AG04450 (cell line): ENCODE measurements around the gene GLOD5. TPM values are rescaled to one million over a fixed set of nuclear protein-coding genes. Genes with fewer than 3 reads are reported as not detected.

Source experiments
- CTCF ChIA-PET: fragments of 300-600, 350-600 bp; formaldehyde crosslinking; extraction: SDS; loops from one replicate; lab custom pipeline; 2022; ENCODE audit warnings: antibody characterized with exemption, inconsistent platforms; lab: Charles Lee
- POLR2A ChIA-PET: fragments of 350-600 bp; formaldehyde crosslinking; extraction: SDS; loops from one replicate; lab custom pipeline; 2021; ENCODE audit warnings: antibody characterized with exemption, inconsistent platforms; lab: Yijun Ruan, JAX
- DNase-seq: peaks from one replicate; pipeline ENCODE4 v3.0.0-alpha.2; 2011; ENCODE audit warnings: low read depth, low spot score
- H3K27ac ChIP-seq: one replicate; pipeline ENCODE4 v1.5.1; 2012; ENCODE audit warnings: low read depth, low read length, control low read depth
- H3K27me3 ChIP-seq: one replicate; pipeline ENCODE4 v1.6.0; 2012; ENCODE audit warnings: low read length; ENCODE audit not compliant: control insufficient read depth, insufficient read depth
- H3K4me3 ChIP-seq: 2 replicates; pipeline ENCODE4 v1.5.1; 2011; ENCODE audit warnings: mild to moderate bottlenecking, low read depth, low read length, control low read depth
- H3K9me3 ChIP-seq: 2 replicates; pipeline ENCODE4 v1.5.1; 2012; ENCODE audit warnings: low read length; ENCODE audit not compliant: control insufficient read depth, insufficient read depth
- polyA plus RNA-seq: library from polyadenylated mRNA; depleted of rRNA; stranded (reverse); fragments of >200 nt; gene quantifications from 2 replicates; pipeline ENCODE4 v1.2.3, GENCODE V29; 2011
- TF ChIP-seq, protein P1 (sequence below): IDR thresholded peaks from 2 replicates; pipeline ENCODE4 v1.5.1; 2011; ENCODE audit warnings: low read depth, low read length, control low read depth, inconsistent platforms

GLOD5 gene
- polyA plus RNA-seq, 1 experiment = not detected

DNA sequence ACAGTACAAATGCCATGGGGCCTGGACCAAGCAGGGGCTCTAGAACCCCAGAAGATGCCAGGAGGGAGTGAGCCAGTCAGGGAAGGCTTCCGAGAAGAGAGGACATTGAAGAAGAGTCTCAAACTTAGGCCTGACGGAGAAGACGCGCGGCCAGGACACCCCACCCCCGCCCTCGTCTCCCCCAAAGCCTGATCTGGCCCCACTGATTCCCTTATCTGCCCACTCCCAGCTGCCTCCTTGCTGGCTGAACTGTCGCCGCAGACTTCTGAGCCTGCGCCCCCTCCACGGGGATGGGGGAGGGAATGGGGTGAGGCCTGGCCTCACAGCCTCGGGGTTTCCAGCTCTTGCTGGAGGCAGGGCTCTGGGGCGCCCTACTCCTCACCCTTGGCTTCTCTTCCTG lies 21.2 kb downstream of the GLOD5 start:
- ChIA-PET POLR2A (no interaction called here), CTCF (no interaction called here)
- H3K27me3 ChIP-seq = peaks cover 4% of the 10 kb centered on the region
- no peaks in the 10 kb centered on the region for H3K9me3 ChIP-seq
- H3K4me3 ChIP-seq = no peak overlapping the region
- no peak overlapping the region for H3K27ac ChIP-seq
- TF ChIP-seq, protein P1, sequence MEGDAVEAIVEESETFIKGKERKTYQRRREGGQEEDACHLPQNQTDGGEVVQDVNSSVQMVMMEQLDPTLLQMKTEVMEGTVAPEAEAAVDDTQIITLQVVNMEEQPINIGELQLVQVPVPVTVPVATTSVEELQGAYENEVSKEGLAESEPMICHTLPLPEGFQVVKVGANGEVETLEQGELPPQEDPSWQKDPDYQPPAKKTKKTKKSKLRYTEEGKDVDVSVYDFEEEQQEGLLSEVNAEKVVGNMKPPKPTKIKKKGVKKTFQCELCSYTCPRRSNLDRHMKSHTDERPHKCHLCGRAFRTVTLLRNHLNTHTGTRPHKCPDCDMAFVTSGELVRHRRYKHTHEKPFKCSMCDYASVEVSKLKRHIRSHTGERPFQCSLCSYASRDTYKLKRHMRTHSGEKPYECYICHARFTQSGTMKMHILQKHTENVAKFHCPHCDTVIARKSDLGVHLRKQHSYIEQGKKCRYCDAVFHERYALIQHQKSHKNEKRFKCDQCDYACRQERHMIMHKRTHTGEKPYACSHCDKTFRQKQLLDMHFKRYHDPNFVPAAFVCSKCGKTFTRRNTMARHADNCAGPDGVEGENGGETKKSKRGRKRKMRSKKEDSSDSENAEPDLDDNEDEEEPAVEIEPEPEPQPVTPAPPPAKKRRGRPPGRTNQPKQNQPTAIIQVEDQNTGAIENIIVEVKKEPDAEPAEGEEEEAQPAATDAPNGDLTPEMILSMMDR = no peak
- no peak for DNase-seq

DNA sequence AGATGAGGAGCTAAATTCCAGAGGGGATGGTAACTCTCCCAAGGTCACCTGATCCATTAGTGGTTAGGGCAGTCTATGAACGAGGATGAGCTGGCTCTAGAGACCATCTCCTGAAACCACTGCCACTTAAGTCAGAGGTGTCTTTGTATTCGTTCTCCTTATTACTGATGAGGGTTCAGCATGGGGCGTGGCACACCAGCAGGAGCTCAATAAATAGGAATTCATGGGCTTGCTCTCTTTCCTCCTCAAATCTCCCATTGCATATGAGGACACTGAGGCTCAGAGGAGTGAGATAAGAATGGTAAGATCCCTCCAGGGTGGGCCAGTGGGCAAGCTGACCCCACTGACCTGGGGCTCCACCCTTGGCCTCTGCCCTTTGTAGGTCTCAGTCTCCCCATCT lies 23.2 kb downstream of the GLOD5 start:
- Histone ChIP-seq H3K27me3 (peaks cover 6% of the 10 kb centered on the region), H3K9me3 (no peaks in the 10 kb centered on the region), H3K27ac (no peak overlapping the region), H3K4me3 (no peak overlapping the region)
- ChIA-PET CTCF (no interaction called here), POLR2A (no interaction called here)
- DNase-seq = no peak
- TF ChIP-seq, protein P1 = no peak

DNA sequence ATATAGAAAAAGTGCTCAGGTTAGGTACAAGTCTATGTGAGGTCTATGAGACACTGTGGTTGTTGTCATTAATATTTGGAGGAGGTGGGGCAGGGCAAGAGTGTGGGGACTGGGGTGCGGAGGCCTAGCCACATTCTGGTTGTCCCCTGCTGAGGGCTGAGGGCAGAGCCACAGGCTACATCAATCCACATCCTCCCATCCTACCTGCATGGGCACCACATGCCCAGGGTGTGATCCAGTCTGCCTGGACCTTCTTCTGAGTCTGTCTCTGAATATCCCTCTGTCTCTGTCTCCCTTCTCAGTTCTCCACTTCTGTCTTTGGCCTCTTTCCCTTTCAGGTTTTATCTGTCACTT lies 23.6 kb downstream of the GLOD5 start:
- Histone ChIP-seq H3K27ac (no peak overlapping the region), H3K27me3 (peaks cover 6% of the 10 kb centered on the region), H3K4me3 (no peak overlapping the region), H3K9me3 (no peaks in the 10 kb centered on the region)
- CTCF ChIA-PET = no interaction called here
- DNase-seq = no peak
- POLR2A ChIA-PET = no interaction called here
- TF ChIP-seq, protein P1 = no peak

DNA sequence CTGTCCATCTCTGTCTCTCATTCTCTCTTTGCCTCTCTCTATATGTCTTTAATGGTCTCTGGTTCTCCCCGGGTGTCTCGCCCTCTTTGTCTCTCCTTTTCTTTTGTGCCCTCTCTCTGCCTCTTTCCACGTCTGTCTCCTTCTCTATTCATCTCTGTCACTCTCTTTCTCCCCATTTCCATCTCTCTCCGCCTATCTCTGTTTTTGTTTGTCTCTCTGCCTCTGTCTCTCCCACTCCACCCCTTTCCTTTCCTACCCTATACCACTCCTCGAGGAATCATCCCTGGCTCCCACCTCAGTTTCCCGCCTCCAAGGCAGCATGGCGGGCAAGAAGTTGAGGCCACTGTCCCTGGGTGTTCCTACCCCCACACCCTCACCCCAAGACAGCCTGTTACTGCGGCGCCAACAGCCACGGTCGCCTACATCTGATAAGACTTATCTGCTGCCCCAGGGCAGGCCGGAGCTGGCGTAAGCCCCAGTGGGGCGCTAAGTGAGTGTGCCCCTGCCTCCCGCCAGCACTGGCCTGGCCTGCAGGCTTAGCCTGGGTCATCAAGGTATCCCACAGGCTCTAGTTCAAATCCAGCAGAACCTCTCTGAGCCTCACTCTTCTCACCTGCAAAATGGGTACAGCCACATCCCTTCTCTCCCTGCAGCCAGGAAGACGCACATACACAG lies 24.1 kb downstream of the GLOD5 start:
- DNase-seq = no peak
- H3K27ac ChIP-seq = no peak overlapping the region
- H3K27me3 ChIP-seq = peaks cover 6% of the 10 kb centered on the region
- CTCF ChIA-PET = no interaction called here
- no peaks in the 10 kb centered on the region for H3K9me3 ChIP-seq
- TF ChIP-seq, protein P1 = no peak
- POLR2A ChIA-PET = no interaction called here
- no peak overlapping the region for H3K4me3 ChIP-seq

DNA sequence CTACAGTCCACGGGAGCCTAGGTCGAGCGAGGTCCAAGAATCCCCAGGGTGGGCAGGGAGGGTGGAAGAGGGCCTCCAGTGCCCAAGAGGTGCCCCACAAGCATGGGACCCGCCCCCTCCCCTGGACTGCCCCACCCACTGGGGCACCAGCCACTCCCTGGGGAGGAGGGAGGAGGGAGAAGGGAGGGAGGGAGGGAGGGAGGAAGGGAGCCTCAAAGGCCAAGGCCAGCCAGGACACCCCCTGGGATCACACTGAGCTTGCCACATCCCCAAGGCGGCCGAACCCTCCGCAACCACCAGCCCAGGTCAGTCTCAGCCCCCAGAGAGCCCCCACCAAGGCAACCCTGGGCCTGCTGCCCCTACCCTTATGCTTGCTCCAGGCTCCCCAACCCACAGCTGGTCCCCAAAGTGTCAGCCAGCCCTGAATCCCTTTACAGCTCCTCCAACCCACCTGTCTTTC lies 24.8 kb downstream of the GLOD5 start, which contains the start of gene GATA1:
Gene GATA1, plus strand, starts transcription at position 250 of the 460 bp plus-strand sequence. CDS start 4,520 bp downstream, outside the sequence.
- TF ChIP-seq, protein P1 = no peak
- no peak within 1 kb of the TSS for H3K27ac ChIP-seq
- POLR2A ChIA-PET = no interaction called here
- no peak within 1 kb of the TSS for H3K4me3 ChIP-seq
- no peak for DNase-seq
- H3K9me3 ChIP-seq = no peaks in the 10 kb centered on the region
- CTCF ChIA-PET = no interaction called here
- H3K27me3 ChIP-seq = peaks cover 6% of the 10 kb centered on the region
